HL-60 (cell line): ENCODE data around the gene SP110.

Source experiments
- DNase-seq, 2 experiments: peaks; one replicate each; pipeline ENCODE4 v3.0.0-alpha.2; 2010 to 2020; ENCODE audit warnings: low read depth in 1 of 2, low spot score in 1 of 2
- H3K27ac ChIP-seq: fragments of 250-450 bp; sonication (Bioruptor Pico); replicated peaks from 2 replicates; pipeline ENCODE4 v1.5.1; 2020; ENCODE audit warnings: mild to moderate bottlenecking, moderate library complexity
- H3K27me3 ChIP-seq: fragments of 250-450 bp; sonication (Bioruptor Pico); 2 replicates; pipeline ENCODE4 v1.5.1; 2021; ENCODE audit warnings: mild to moderate bottlenecking, moderate library complexity; ENCODE audit not compliant: insufficient read depth, poor library complexity, severe bottlenecking
- H3K4me3 ChIP-seq: replicated peaks from 2 replicates; pipeline ENCODE4 v1.5.1; 2011; ENCODE audit warnings: mild to moderate bottlenecking, control low read depth, low read length; ENCODE audit not compliant: insufficient read depth
- GABPA ChIP-seq: IDR thresholded peaks from 2 replicates; pipeline ENCODE4 v1.6.1; 2012; ENCODE audit warnings: low read depth
- POLR2AphosphoS5 ChIP-seq: IDR thresholded peaks from 2 replicates; pipeline ENCODE4 v1.6.1; 2012; ENCODE audit warnings: low read depth
- REST ChIP-seq: IDR thresholded peaks from 2 replicates; pipeline ENCODE4 v1.6.1; 2012; ENCODE audit warnings: low read depth; ENCODE audit not compliant: insufficient replicate concordance
- SPI1 ChIP-seq: IDR thresholded peaks from 2 replicates; pipeline ENCODE4 v1.6.1; 2012; ENCODE audit warnings: low read depth, mild to moderate bottlenecking, borderline replicate concordance
- TF ChIP-seq, protein P1 (sequence below): IDR thresholded peaks from one replicate; pipeline ENCODE4 v1.5.1; 2011; ENCODE audit warnings: low read length, control low read depth, inconsistent platforms; ENCODE audit not compliant: insufficient read depth

Gene SP110

GRCh38 chr2:230220347-230220969, 674 bp upstream of the SP110 start:
- no peak for DNase-seq
- peak overlapping the region; percentile 67 for H3K4me3 ChIP-seq
- H3K27ac ChIP-seq, result peak overlapping the region; percentile 76
- TF ChIP-seq SPI1, result no peak
- no peak for TF ChIP-seq GABPA
- TF ChIP-seq, protein P1, sequence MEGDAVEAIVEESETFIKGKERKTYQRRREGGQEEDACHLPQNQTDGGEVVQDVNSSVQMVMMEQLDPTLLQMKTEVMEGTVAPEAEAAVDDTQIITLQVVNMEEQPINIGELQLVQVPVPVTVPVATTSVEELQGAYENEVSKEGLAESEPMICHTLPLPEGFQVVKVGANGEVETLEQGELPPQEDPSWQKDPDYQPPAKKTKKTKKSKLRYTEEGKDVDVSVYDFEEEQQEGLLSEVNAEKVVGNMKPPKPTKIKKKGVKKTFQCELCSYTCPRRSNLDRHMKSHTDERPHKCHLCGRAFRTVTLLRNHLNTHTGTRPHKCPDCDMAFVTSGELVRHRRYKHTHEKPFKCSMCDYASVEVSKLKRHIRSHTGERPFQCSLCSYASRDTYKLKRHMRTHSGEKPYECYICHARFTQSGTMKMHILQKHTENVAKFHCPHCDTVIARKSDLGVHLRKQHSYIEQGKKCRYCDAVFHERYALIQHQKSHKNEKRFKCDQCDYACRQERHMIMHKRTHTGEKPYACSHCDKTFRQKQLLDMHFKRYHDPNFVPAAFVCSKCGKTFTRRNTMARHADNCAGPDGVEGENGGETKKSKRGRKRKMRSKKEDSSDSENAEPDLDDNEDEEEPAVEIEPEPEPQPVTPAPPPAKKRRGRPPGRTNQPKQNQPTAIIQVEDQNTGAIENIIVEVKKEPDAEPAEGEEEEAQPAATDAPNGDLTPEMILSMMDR, result no peak
- no peak for TF ChIP-seq POLR2AphosphoS5
- TF ChIP-seq REST, result no peak
- no peaks in the 10 kb centered on the region for H3K27me3 ChIP-seq

GRCh38 chr2:230218421-230218820, 1.4 kb downstream of the SP110 start:
- no peak overlapping the region for H3K4me3 ChIP-seq
- H3K27ac ChIP-seq, result peak overlapping the region; percentile 44
- no peaks in the 10 kb centered on the region for H3K27me3 ChIP-seq
- TF ChIP-seq POLR2AphosphoS5 (no peak), GABPA (no peak), SPI1 (peak; percentile 96), REST (no peak)
- TF ChIP-seq, protein P1, result no peak
- DNase-seq, result peak; percentile 64 to 72

GRCh38 chr2:230217424-230217823, 2.4 kb downstream of the SP110 start:
- peak in 1 of 2 experiments; percentile 32 for DNase-seq
- Histone ChIP-seq H3K27me3 (no peaks in the 10 kb centered on the region), H3K4me3 (no peak overlapping the region), H3K27ac (no peak overlapping the region)
- TF ChIP-seq REST, result no peak
- TF ChIP-seq POLR2AphosphoS5, result no peak
- TF ChIP-seq, protein P1, result no peak
- no peak for TF ChIP-seq SPI1
- no peak for TF ChIP-seq GABPA
